BJ (cell line): ENCODE data around the gene HCFC1. TPM values are rescaled to one million over a fixed set of nuclear protein-coding genes. Genes with fewer than 3 reads are reported as not detected.

ENCODE experiments used
- CTCF ChIA-PET: fragments of 350-600 bp; formaldehyde crosslinking; extraction: SDS; loops from one replicate; lab custom pipeline; 2021; ENCODE audit warnings: antibody characterized with exemption, inconsistent platforms; lab: Yijun Ruan, JAX
- POLR2A ChIA-PET: fragments of 300-600 bp; sonication (Branson Sonifier 250); formaldehyde crosslinking; extraction: SDS; loops from one replicate; lab custom pipeline; 2021; ENCODE audit warnings: antibody characterized with exemption; lab: Charles Lee
- DNase-seq: peaks from one replicate; pipeline ENCODE4 v3.0.0-alpha.2; 2011; ENCODE audit warnings: low read depth
- H3K27me3 ChIP-seq: 2 replicates; pipeline ENCODE4 v1.6.0; 2011; ENCODE audit warnings: low read length; ENCODE audit not compliant: control insufficient read depth, insufficient read depth
- H3K36me3 ChIP-seq: 2 replicates; pipeline ENCODE4 v1.5.1; 2011; ENCODE audit warnings: low read length; ENCODE audit not compliant: control insufficient read depth, insufficient read depth
- H3K4me3 ChIP-seq: 2 replicates; pipeline ENCODE4 v1.5.1; 2011; ENCODE audit warnings: low read depth, mild to moderate bottlenecking, control low read depth, low read length
- CTCF ChIP-seq: IDR thresholded peaks from 2 replicates; pipeline ENCODE4 v1.5.1; 2011; ENCODE audit warnings: low read depth, mild to moderate bottlenecking, control low read depth, inconsistent platforms, low read length, moderate library complexity; ENCODE audit not compliant: insufficient read depth
- polyA plus RNA-seq: library from polyadenylated mRNA; depleted of rRNA; stranded (reverse); fragments of >200 nt; gene quantifications from 2 replicates; pipeline ENCODE4 v1.2.3, GENCODE V29; 2011

The HCFC1 gene
- polyA plus RNA-seq, 1 experiment = 3.3 TPM

- CTCF ChIA-PET = no interaction called here
- no peaks in the 10 kb centered on the region for H3K27me3 ChIP-seq
- peaks cover 3% of the 10 kb centered on the region; the same call in 1 of the 2 replicates for H3K36me3 ChIP-seq
- DNase-seq = no peak
- no peak for TF ChIP-seq CTCF
- POLR2A ChIA-PET = interaction anchor here (0.5 kb wide), 1 partner anchor 12 kb away, joined by 5 read pairs; no protein-coding TSS in a partner anchor
- no peak overlapping the region for H3K4me3 ChIP-seq
Observed at GRCh38 chrX:154006947-154007346, 35.3 kb upstream of the HCFC1 start.

- ChIA-PET POLR2A (no interaction called here), CTCF (interaction anchor here (1.4 kb wide), 1 partner anchor 9 kb away, joined by 6 read pairs; no protein-coding TSS in a partner anchor)
- no peak for TF ChIP-seq CTCF
- no peak overlapping the region for H3K4me3 ChIP-seq
- no peak for DNase-seq
- no peaks in the 10 kb centered on the region for H3K27me3 ChIP-seq
- H3K36me3 ChIP-seq = no peaks in the 10 kb centered on the region
Observed at GRCh38 chrX:154004315-154004714, 32.7 kb upstream of the HCFC1 start.

- ChIA-PET CTCF (interaction anchor here (1.0 kb wide), 1 partner anchor 21 kb away, joined by 4 read pairs; no protein-coding TSS in a partner anchor), POLR2A (interaction anchor here (0.6 kb wide), 1 partner anchor 7 kb away, joined by 7 read pairs; no protein-coding TSS in a partner anchor)
- no peak for DNase-seq
- Histone ChIP-seq H3K4me3 (no peak overlapping the region), H3K36me3 (no peaks in the 10 kb centered on the region), H3K27me3 (no peaks in the 10 kb centered on the region)
- TF ChIP-seq CTCF = no peak
Observed at GRCh38 chrX:154002215-154002719, 30.6 kb upstream of the HCFC1 start.

GRCh38 chrX:154000051-154000450 lies 28.4 kb upstream of the HCFC1 start:
- Histone ChIP-seq H3K27me3 (no peaks in the 10 kb centered on the region), H3K36me3 (no peaks in the 10 kb centered on the region), H3K4me3 (no peak overlapping the region)
- TF ChIP-seq CTCF = no peak
- no peak for DNase-seq
- CTCF ChIA-PET = interaction anchor here (3.0 kb wide), 1 partner anchor 13 kb away, joined by 10 read pairs; no protein-coding TSS in a partner anchor
- POLR2A ChIA-PET = interaction anchor here (0.6 kb wide), 1 partner anchor 60 kb away, joined by 4 read pairs; no protein-coding TSS in a partner anchor

GRCh38 chrX:153999359-154000037 lies 27.9 kb upstream of the HCFC1 start:
- DNase-seq = no peak
- no peaks in the 10 kb centered on the region for H3K36me3 ChIP-seq
- no peak for TF ChIP-seq CTCF
- CTCF ChIA-PET = interaction anchor here (3.0 kb wide), 1 partner anchor 14 kb away, joined by 10 read pairs; no protein-coding TSS in a partner anchor
- H3K4me3 ChIP-seq = no peak overlapping the region
- no peaks in the 10 kb centered on the region for H3K27me3 ChIP-seq
- POLR2A ChIA-PET = interaction anchor here (0.6 kb wide), 1 partner anchor 60 kb away, joined by 4 read pairs; no protein-coding TSS in a partner anchor
